HCT116 (cell line): ENCODE data around the gene CHKA. TPM values are rescaled to one million over a fixed set of nuclear protein-coding genes. Genes with fewer than 3 reads are reported as not detected.

Experiments
- ATAC-seq: fragments of 200-7000 bp; cut with Tn5 transposase; 2 replicates; pipeline ENCODE4 v1.9.1; 2020; ENCODE audit warnings: mild to moderate bottlenecking, moderate library complexity
- BruUV-seq: library from RNA; stranded (reverse); fragments of 400-500 nt; replicated peaks from 2 replicates; lab custom pipeline; 2021; lab: Mats Ljungman, UMichigan
- CTCF ChIA-PET: fragments of 300-600 bp; sonication (Branson Sonifier 250); formaldehyde crosslinking; loops from one replicate; lab custom pipeline; 2021; ENCODE audit warnings: antibody characterized with exemption; lab: Charles Lee
- POLR2A ChIA-PET: fragments of 300-600, 350-600 bp; sonication (Branson Sonifier 250); formaldehyde crosslinking; loops from one replicate; lab custom pipeline; 2021; ENCODE audit warnings: antibody characterized with exemption; lab: Charles Lee
- RAD21 ChIA-PET, 2 experiments: fragments of 300-600 bp; sonication (Branson Sonifier 250); formaldehyde crosslinking; loops; one replicate each; lab custom pipeline; 2023; ENCODE audit warnings: low total read pairs in 2 of 2; ENCODE audit not compliant: uncharacterized antibody in 2 of 2, unreplicated experiment in 2 of 2, low non-redundant PET in 1 of 2; lab: Charles Lee
- DNase-seq: peaks from one replicate; pipeline ENCODE4 v3.0.0-alpha.2; 2010; ENCODE audit warnings: low read depth, low spot score
- H2AFZ ChIP-seq: fragments of 200-600 bp; shearing (Covaris generic), sonication (generic); 2 replicates; pipeline ENCODE4 v1.6.1; 2017; ENCODE audit warnings: low read depth, mixed run types, mixed read lengths, antibody characterized with exemption, low read length; ENCODE audit not compliant: poor library complexity, severe bottlenecking
- H3K27ac ChIP-seq: 2 replicates; pipeline ENCODE4 v1.5.1; 2012; ENCODE audit warnings: low read depth, low read length
- H3K27me3 ChIP-seq: fragments of 200-600 bp; sonication (generic); 2 replicates; pipeline ENCODE4 v1.6.1; 2016; ENCODE audit warnings: mixed run types, low read length, mixed read lengths; ENCODE audit not compliant: insufficient read depth
- H3K36me3 ChIP-seq, 2 experiments: fragments of 200-500 bp in 1 of 2; fragments of 200-600 bp in 1 of 2; sonication (Bioruptor generic) in 1 of 2; sonication (generic) in 1 of 2; 2 replicates each; pipeline versions ENCODE4 v1.5.1 to v1.6.1; 2014 to 2016; ENCODE audit warnings: low read length in 2 of 2, inconsistent platforms in 1 of 2, mixed read lengths in 1 of 2, mixed run types in 1 of 2; ENCODE audit not compliant: insufficient read depth in 2 of 2, control insufficient read depth in 1 of 2
- H3K4me1 ChIP-seq, 2 experiments: fragments of 200-600 bp in 1 of 2; sonication (generic) in 1 of 2; 2 replicates each; pipeline versions ENCODE4 v1.5.1 to v1.6.1; 2012 to 2017; ENCODE audit warnings: low read length in 2 of 2, inconsistent platforms in 1 of 2, mild to moderate bottlenecking in 1 of 2, mixed read lengths in 1 of 2, mixed run types in 1 of 2, moderate library complexity in 1 of 2; ENCODE audit not compliant: insufficient read depth in 2 of 2, control insufficient read depth in 1 of 2
- H3K4me2 ChIP-seq: fragments of 200-600 bp; sonication (generic); 2 replicates; pipeline ENCODE4 v1.6.1; 2017; ENCODE audit warnings: mixed run types, low read length, mixed read lengths
- H3K4me3 ChIP-seq, 2 experiments: fragments of 200-600 bp in 1 of 2; sonication (generic) in 1 of 2; replicated peaks in 1 of 2; 2 replicates each; pipeline ENCODE4 v1.5.1; 2011 to 2016; ENCODE audit warnings: low read length in 2 of 2, control low read depth in 1 of 2, low read depth in 1 of 2, mild to moderate bottlenecking in 1 of 2, mixed read lengths in 1 of 2, mixed run types in 1 of 2
- H3K79me2 ChIP-seq: fragments of 200-600 bp; sonication (generic); 2 replicates; pipeline ENCODE4 v1.6.1; 2017; ENCODE audit warnings: mild to moderate bottlenecking, mixed run types, low read length, moderate library complexity, mixed read lengths; ENCODE audit not compliant: insufficient read depth
- H3K9ac ChIP-seq: fragments of 200-600 bp; sonication (generic); 2 replicates; pipeline ENCODE4 v1.6.1; 2016; ENCODE audit warnings: low read length, mixed read lengths
- H3K9me2 ChIP-seq: fragments of 200-600 bp; sonication (generic), shearing (Covaris generic); 2 replicates; pipeline ENCODE4 v1.6.1; 2017; ENCODE audit warnings: mixed run types, mild to moderate bottlenecking, moderate library complexity; ENCODE audit not compliant: insufficient read depth
- H3K9me3 ChIP-seq, 2 experiments: fragments of 200-500 bp in 1 of 2; fragments of 200-600 bp in 1 of 2; sonication (Bioruptor generic) in 1 of 2; sonication (generic) in 1 of 2; 2 replicates each; pipeline ENCODE4 v1.6.1; 2014 to 2017; ENCODE audit warnings: low read length in 2 of 2, mixed read lengths in 2 of 2, inconsistent platforms in 1 of 2, low read depth in 1 of 2, mild to moderate bottlenecking in 1 of 2, mixed run types in 1 of 2, moderate library complexity in 1 of 2; ENCODE audit not compliant: control insufficient read depth in 1 of 2, insufficient read depth in 1 of 2
- H4K20me1 ChIP-seq: fragments of 200-600 bp; sonication (generic), shearing (Covaris generic); 2 replicates; pipeline ENCODE4 v1.6.1; 2017; ENCODE audit warnings: mixed run types, mild to moderate bottlenecking, moderate library complexity; ENCODE audit not compliant: insufficient read depth
- ATF3 ChIP-seq: IDR thresholded peaks from 2 replicates; pipeline ENCODE4 v1.6.1; 2012
- CBX3 ChIP-seq: IDR thresholded peaks from 2 replicates; pipeline ENCODE4 v1.6.1; 2012; ENCODE audit warnings: low read depth
- CEBPB ChIP-seq: IDR thresholded peaks from 2 replicates; pipeline ENCODE4 v1.6.1; 2012; ENCODE audit warnings: low read depth
- EGR1 ChIP-seq: IDR thresholded peaks from 2 replicates; pipeline ENCODE4 v1.6.1; 2012; ENCODE audit warnings: low read depth
- ELF1 ChIP-seq: IDR thresholded peaks from 2 replicates; pipeline ENCODE4 v1.6.1; 2012; ENCODE audit warnings: low read depth, borderline replicate concordance
- EZH2 ChIP-seq: fragments of 200-600 bp; sonication (generic); IDR thresholded peaks from 2 replicates; pipeline ENCODE4 v1.6.1; 2017; ENCODE audit warnings: antibody characterized with exemption, mixed run types
- EZH2phosphoT487 ChIP-seq: fragments of 200-600 bp; IDR thresholded peaks from 2 replicates; pipeline ENCODE4 v1.6.1; 2018; ENCODE audit warnings: antibody characterized with exemption, borderline replicate concordance
- FOSL1 ChIP-seq: IDR thresholded peaks from 2 replicates; pipeline ENCODE4 v1.6.1; 2012; ENCODE audit warnings: low read depth
- JUND ChIP-seq: IDR thresholded peaks from 2 replicates; pipeline ENCODE4 v1.6.1; 2012
- MAX ChIP-seq: IDR thresholded peaks from 2 replicates; pipeline ENCODE4 v1.6.1; 2012
- POLR2A ChIP-seq: IDR thresholded peaks from 2 replicates; pipeline ENCODE4 v1.7.0; 2011; ENCODE audit warnings: borderline replicate concordance; ENCODE audit not compliant: insufficient read depth, insufficient read length; ENCODE audit errors: extremely low read depth
- RAD21 ChIP-seq: IDR thresholded peaks from 2 replicates; pipeline ENCODE4 v1.6.1; 2012; ENCODE audit warnings: low read depth, mild to moderate bottlenecking
- SIN3A ChIP-seq: IDR thresholded peaks from 2 replicates; pipeline ENCODE4 v1.6.1; 2012; ENCODE audit warnings: low read depth
- SP1 ChIP-seq: IDR thresholded peaks from 2 replicates; pipeline ENCODE4 v1.6.1; 2012; ENCODE audit warnings: low read depth
- SRF ChIP-seq: IDR thresholded peaks from 2 replicates; pipeline ENCODE4 v1.6.1; 2012; ENCODE audit warnings: low read depth
- TCF7L2 ChIP-seq: IDR thresholded peaks from 2 replicates; pipeline ENCODE4 v1.7.0; 2011; ENCODE audit warnings: borderline replicate concordance, inconsistent platforms; ENCODE audit not compliant: insufficient read depth, insufficient read length; ENCODE audit errors: extremely low read depth
- YY1 ChIP-seq: IDR thresholded peaks from 2 replicates; pipeline ENCODE4 v1.6.1; 2011; ENCODE audit warnings: low read length, low read depth, moderate library complexity, mild to moderate bottlenecking; ENCODE audit not compliant: insufficient replicate concordance; ENCODE audit errors: extremely low read depth
- ZBTB33 ChIP-seq: IDR thresholded peaks from 2 replicates; pipeline ENCODE4 v1.6.1; 2011; ENCODE audit warnings: mild to moderate bottlenecking, low read length, moderate library complexity; ENCODE audit not compliant: insufficient replicate concordance; ENCODE audit errors: extremely low read depth
- ZNF274 ChIP-seq: fragments of 200-500 bp; sonication (Bioruptor generic); IDR thresholded peaks from 2 replicates; pipeline ENCODE4 v1.6.1; 2014; ENCODE audit warnings: mild to moderate bottlenecking, low read depth, low read length, inconsistent platforms
- intact Hi-C: fragments of 100-400 bp; cut with micrococcal nuclease; formaldehyde crosslinking; loops from 2 replicates; pipeline ENCODE4 v1.10.0; 2022
- total RNA-seq: library from RNA; stranded (reverse); gene quantifications from one replicate; pipeline ENCODE4 v1.2.1, GENCODE V29; 2021; ENCODE audit not compliant: unreplicated experiment

Gene CHKA
- total RNA-seq, 1 experiment from 2014 or later: 33.1 TPM

- peak overlapping the region; percentile 36 for H3K4me2 ChIP-seq
- intact Hi-C loops: no loop called here
- 0 out of 2 replicates have a peak, but pooled peaks cover 9% of the 10 kb centered on the region for H4K20me1 ChIP-seq
- H3K27me3 ChIP-seq: no peaks in the 10 kb centered on the region
- CTCF ChIA-PET: no interaction called here
- peaks cover 12 to 17% of the 10 kb centered on the region in 2 experiments; a peak in 3 of 4 replicates for H3K4me1 ChIP-seq
- peaks cover 73% of the 10 kb centered on the region for H3K79me2 ChIP-seq
- no peak overlapping the region for H2AFZ ChIP-seq
- no TSS peak for BruUV-seq
- no peak for DNase-seq
- no peak; the same call in 1 of the 2 replicates for ATAC-seq
- RAD21 ChIA-PET: no interaction called here
- no peak overlapping the region for H3K27ac ChIP-seq
- no peaks in the 10 kb centered on the region for H3K36me3 ChIP-seq
- no peak overlapping the region for H3K9ac ChIP-seq
- no peaks in the 10 kb centered on the region for H3K9me3 ChIP-seq
- H3K4me3 ChIP-seq: no peak overlapping the region
- POLR2A ChIA-PET: interaction anchor here (1.7 kb wide), 1 partner anchor 15 kb away, joined by 3 read pairs; no protein-coding TSS in a partner anchor
- TF ChIP-seq EGR1 (no peak), TCF7L2 (peak; percentile 64)
- TF ChIP-seq, all 23 proteins: peak for 1
- no peaks in the 10 kb centered on the region for H3K9me2 ChIP-seq
Measured at GRCh38 chr11:68099474-68100405, 21.4 kb downstream of the CHKA start.

- H3K27ac ChIP-seq: no peak overlapping the region
- no peaks in the 10 kb centered on the region for H3K27me3 ChIP-seq
- POLR2A ChIA-PET: interaction anchor here (1.7 kb wide), 1 partner anchor 16 kb away, joined by 3 read pairs; no protein-coding TSS in a partner anchor
- no peak overlapping the region for H2AFZ ChIP-seq
- RAD21 ChIA-PET: no interaction called here
- ATAC-seq (no peak), DNase-seq (no peak)
- H3K79me2 ChIP-seq: peaks cover 66% of the 10 kb centered on the region
- no peak overlapping the region for H3K9ac ChIP-seq
- BruUV-seq: no TSS peak
- CTCF ChIA-PET: no interaction called here
- H3K9me3 ChIP-seq: no peaks in the 10 kb centered on the region
- peaks cover 12 to 17% of the 10 kb centered on the region in 2 experiments; a peak in 3 of 4 replicates for H3K4me1 ChIP-seq
- no peak overlapping the region for H3K4me2 ChIP-seq
- 0 out of 2 replicates have a peak, but pooled peaks cover 9% of the 10 kb centered on the region for H4K20me1 ChIP-seq
- no peaks in the 10 kb centered on the region for H3K9me2 ChIP-seq
- intact Hi-C loops: no loop called here
- H3K36me3 ChIP-seq: no peaks in the 10 kb centered on the region
- no peak overlapping the region for H3K4me3 ChIP-seq
- TF ChIP-seq FOSL1: no peak
- TF ChIP-seq SIN3A: no peak
- no peak for TF ChIP-seq JUND
- no peak for TF ChIP-seq SRF
- TF ChIP-seq ZBTB33: no peak
- no peak for TF ChIP-seq CEBPB
- TF ChIP-seq YY1: no peak
- TF ChIP-seq EGR1: no peak
- no peak for TF ChIP-seq CBX3
- TF ChIP-seq ELF1: no peak
- no peak for TF ChIP-seq ATF3
- TF ChIP-seq MAX: no peak
- TF ChIP-seq RAD21: no peak
- TF ChIP-seq EZH2phosphoT487: no peak
- TF ChIP-seq POLR2A: no peak
- no peak for TF ChIP-seq ZNF274
- TF ChIP-seq SP1: no peak
- TF ChIP-seq EZH2: no peak
Measured at GRCh38 chr11:68099057-68099456, 22.1 kb downstream of the CHKA start.
